ENCODE data around the gene PITX1. TPM values are rescaled to one million over a fixed set of nuclear protein-coding genes. Genes with fewer than 3 reads are reported as not detected.

PITX1 gene
- total RNA-seq, 1 experiment from 2014 or later = 173 TPM

DNA sequence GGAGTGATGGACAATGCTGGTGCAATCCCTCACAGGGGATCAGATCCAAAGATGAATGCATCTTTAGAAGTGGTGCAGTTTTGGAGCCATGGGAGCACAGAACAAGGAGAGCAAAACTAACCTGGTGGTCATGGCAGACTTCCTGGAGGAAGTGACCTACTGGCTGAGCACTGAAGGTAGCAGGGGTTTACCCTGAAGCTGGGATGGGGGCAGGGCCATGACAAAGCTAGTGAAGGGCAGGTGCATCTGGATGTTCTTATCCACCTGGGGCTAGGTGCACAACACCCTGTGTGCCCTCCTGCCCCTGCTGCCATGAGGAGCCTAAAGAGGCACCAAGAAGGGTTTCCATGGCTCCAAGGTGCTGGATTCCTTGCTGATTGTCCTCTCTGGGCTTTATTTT is 11.5 kb upstream of the PITX1 start:
- Histone ChIP-seq H3K27ac (ENCODE audit: low read length) (peak overlapping the region; percentile 88), H4K20me1 (ENCODE audit: insufficient read depth, low read depth, low read length) (no peaks in the 10 kb centered on the region), H3K79me2 (ENCODE audit: low read length) (no peaks in the 10 kb centered on the region), H3K4me2 (ENCODE audit: low read depth, low read length, poor library complexity, severe bottlenecking) (peak overlapping the region; percentile 27), H2AFZ (ENCODE audit: low read length) (no peak overlapping the region), H3K27me3 (ENCODE audit: low read length) (no peaks in the 10 kb centered on the region), H3K36me3 (ENCODE audit: insufficient read depth, low read length) (no peaks in the 10 kb centered on the region), H3K9me3 (ENCODE audit: low read length) (no peaks in the 10 kb centered on the region), H3K9me2 (replicated peaks; ENCODE audit: insufficient read depth, low read length) (no peaks in the 10 kb centered on the region), H3K4me3 (ENCODE audit: low read length) (no peak overlapping the region), H3K4me1 (ENCODE audit: low read length) (peaks cover 92% of the 10 kb centered on the region), H3K9ac (ENCODE audit: low read length) (peak overlapping the region; percentile 53)
- no peak for DNase-seq

DNA sequence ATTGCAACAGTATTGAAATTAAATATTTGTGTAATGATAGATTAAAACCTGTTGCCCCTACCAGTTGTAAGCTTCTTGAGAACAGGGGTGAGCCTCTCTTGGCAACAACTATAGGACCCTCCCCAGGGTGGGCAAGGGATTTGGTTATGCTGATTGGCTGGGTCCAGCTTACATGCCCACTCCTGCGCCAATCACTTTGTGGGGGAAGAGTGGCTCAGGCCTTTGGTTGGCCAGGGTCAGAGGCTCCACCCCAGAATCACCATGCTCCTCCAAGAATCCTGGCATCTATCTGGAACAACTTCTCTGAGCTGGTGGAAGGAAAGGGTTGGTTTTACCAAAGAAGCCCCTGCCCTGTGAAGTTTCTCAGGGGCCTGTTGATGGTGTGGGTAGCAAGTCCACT is 8.6 kb upstream of the PITX1 start:
- H3K27ac ChIP-seq (ENCODE audit: low read length) = peak overlapping the region; percentile 88
- H3K4me1 ChIP-seq (ENCODE audit: low read length) = peaks cover 69% of the 10 kb centered on the region
- no peaks in the 10 kb centered on the region for H3K27me3 ChIP-seq (ENCODE audit: low read length)

DNA sequence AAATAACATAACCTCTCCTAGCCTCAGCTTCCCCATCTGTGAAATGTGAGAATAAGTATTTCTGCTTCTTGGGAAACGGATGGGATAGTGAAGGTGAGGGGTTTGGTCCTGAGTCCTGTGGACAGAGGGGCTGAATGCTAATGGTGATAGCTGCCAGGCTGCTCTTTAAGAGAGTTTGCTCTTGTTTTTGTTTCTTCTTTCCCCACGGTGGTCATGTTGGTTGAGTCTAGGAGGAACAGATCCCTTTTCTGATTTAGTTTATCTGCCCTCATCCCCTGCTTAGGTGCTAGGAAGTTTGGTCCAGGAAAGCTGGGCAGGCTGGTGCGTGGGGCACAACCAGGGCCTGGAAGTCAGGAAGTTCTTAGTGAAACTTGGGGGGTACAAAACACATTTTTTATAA is 7.7 kb upstream of the PITX1 start:
- no peaks in the 10 kb centered on the region for H3K79me2 ChIP-seq (ENCODE audit: low read length)
- peak overlapping the region; percentile 88 for H3K27ac ChIP-seq (ENCODE audit: low read length)
- H3K9me3 ChIP-seq (ENCODE audit: low read length) = no peaks in the 10 kb centered on the region
- peaks cover 69% of the 10 kb centered on the region for H3K4me1 ChIP-seq (ENCODE audit: low read length)
- no peaks in the 10 kb centered on the region for H3K9me2 ChIP-seq (replicated peaks; ENCODE audit: insufficient read depth, low read length)
- peak; percentile 42 for DNase-seq
- H4K20me1 ChIP-seq (ENCODE audit: insufficient read depth, low read depth, low read length) = no peaks in the 10 kb centered on the region
- H3K4me2 ChIP-seq (ENCODE audit: low read depth, low read length, poor library complexity, severe bottlenecking) = peak overlapping the region; percentile 34
- peak overlapping the region; percentile 44 for H3K9ac ChIP-seq (ENCODE audit: low read length)
- H3K36me3 ChIP-seq (ENCODE audit: insufficient read depth, low read length) = no peaks in the 10 kb centered on the region
- H2AFZ ChIP-seq (ENCODE audit: low read length) = no peak overlapping the region
- H3K27me3 ChIP-seq (ENCODE audit: low read length) = no peaks in the 10 kb centered on the region
- no peak overlapping the region for H3K4me3 ChIP-seq (ENCODE audit: low read length)

More for the DNA sequence above, 8.6 kb upstream of the PITX1 start:
- Histone ChIP-seq H4K20me1 (ENCODE audit: insufficient read depth, low read depth, low read length) (no peaks in the 10 kb centered on the region), H3K4me3 (ENCODE audit: low read length) (no peak overlapping the region), H3K9me2 (replicated peaks; ENCODE audit: insufficient read depth, low read length) (no peaks in the 10 kb centered on the region), H3K9ac (ENCODE audit: low read length) (peak overlapping the region; percentile 53), H2AFZ (ENCODE audit: low read length) (peak overlapping the region; percentile 30; the same call in 1 of the 2 replicates), H3K36me3 (ENCODE audit: insufficient read depth, low read length) (no peaks in the 10 kb centered on the region), H3K9me3 (ENCODE audit: low read length) (no peaks in the 10 kb centered on the region), H3K4me2 (ENCODE audit: low read depth, low read length, poor library complexity, severe bottlenecking) (peak overlapping the region; percentile 34), H3K79me2 (ENCODE audit: low read length) (no peaks in the 10 kb centered on the region)
- DNase-seq = peak; percentile 82

DNA sequence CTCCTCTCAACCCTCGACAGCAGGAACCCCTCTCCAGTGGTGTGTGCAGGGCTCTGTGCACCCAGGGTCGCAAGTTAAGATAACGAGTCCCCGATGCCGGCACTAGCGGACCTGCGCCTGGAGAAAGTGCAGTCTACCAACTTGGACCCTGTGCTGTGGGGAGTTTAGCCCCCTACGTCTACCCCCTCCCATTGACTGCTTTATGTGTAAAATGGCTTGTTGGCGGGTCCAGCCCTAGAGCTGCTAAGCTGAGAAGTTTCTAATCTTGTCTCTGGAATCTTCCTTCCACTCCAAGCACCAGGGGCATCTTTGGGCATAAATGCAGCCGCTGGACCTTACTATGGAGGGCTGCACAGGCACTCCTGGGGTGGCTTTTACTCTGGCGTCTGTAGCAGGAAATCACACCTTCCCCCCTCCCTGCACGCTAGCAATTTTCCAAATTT is 7.1 kb upstream of the PITX1 start:
- H3K27me3 ChIP-seq (ENCODE audit: low read length) = no peaks in the 10 kb centered on the region
- H3K27ac ChIP-seq (ENCODE audit: low read length) = peak overlapping the region; percentile 88
- H3K4me1 ChIP-seq (ENCODE audit: low read length) = peaks cover 69% of the 10 kb centered on the region
- no peak overlapping the region; the same call in 1 of the 2 replicates for H3K9ac ChIP-seq (ENCODE audit: low read length)
- H3K36me3 ChIP-seq (ENCODE audit: insufficient read depth, low read length) = no peaks in the 10 kb centered on the region
- no peaks in the 10 kb centered on the region for H3K79me2 ChIP-seq (ENCODE audit: low read length)
- no peak overlapping the region for H2AFZ ChIP-seq (ENCODE audit: low read length)
- no peaks in the 10 kb centered on the region for H3K9me3 ChIP-seq (ENCODE audit: low read length)
- H3K4me2 ChIP-seq (ENCODE audit: low read depth, low read length, poor library complexity, severe bottlenecking) = no peak overlapping the region
- no peaks in the 10 kb centered on the region for H3K9me2 ChIP-seq (replicated peaks; ENCODE audit: insufficient read depth, low read length)
- H3K4me3 ChIP-seq (ENCODE audit: low read length) = no peak overlapping the region
- DNase-seq = no peak
- no peaks in the 10 kb centered on the region for H4K20me1 ChIP-seq (ENCODE audit: insufficient read depth, low read depth, low read length)

DNA sequence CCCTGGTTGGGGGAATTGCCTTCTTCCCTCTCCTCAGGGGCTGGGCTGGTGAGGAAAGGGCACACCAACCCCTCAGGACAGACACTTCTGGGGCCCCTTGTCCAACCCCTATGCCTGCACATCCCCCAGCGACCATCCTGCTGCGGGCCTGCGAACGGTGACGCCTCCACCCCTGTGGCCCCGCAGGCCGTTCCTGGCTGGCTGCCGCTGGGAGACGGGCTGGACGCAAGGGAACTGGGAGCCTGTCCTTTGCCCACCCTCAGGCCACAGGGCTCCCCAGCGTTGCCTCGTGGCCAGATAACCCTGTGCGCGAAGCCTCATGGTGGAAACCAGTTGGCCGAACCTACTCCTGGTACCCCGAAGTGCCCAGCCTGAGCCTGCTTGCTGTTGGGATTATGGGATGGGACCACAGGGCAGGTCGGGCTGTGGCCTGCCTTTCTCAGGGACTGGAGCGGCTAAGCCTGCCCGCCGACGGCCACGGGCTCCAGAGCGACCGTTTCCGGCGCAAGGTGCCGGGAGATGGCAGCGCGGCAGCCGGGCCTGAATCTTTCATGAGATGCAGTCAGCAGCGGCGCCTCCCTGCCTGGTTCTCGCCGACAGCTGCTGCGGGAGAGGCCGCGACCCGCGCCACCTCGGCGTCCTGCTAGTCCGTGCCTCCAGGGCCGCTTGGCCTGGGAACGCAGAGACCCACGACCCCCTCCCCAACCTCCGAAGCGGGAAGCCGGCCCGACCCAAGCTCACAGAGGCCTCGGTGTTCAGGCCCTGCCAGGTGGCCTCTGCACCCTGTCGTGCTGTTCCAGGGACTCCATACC is 6.5 kb upstream of the PITX1 start:
- Histone ChIP-seq H3K27me3 (ENCODE audit: low read length) (no peaks in the 10 kb centered on the region), H4K20me1 (ENCODE audit: insufficient read depth, low read depth, low read length) (no peaks in the 10 kb centered on the region), H3K9me3 (ENCODE audit: low read length) (no peaks in the 10 kb centered on the region), H3K4me3 (ENCODE audit: low read length) (no peak overlapping the region), H3K4me1 (ENCODE audit: low read length) (peaks cover 69% of the 10 kb centered on the region), H2AFZ (ENCODE audit: low read length) (no peak overlapping the region), H3K79me2 (ENCODE audit: low read length) (no peaks in the 10 kb centered on the region), H3K9me2 (replicated peaks; ENCODE audit: insufficient read depth, low read length) (no peaks in the 10 kb centered on the region), H3K36me3 (ENCODE audit: insufficient read depth, low read length) (no peaks in the 10 kb centered on the region), H3K4me2 (ENCODE audit: low read depth, low read length, poor library complexity, severe bottlenecking) (no peak overlapping the region), H3K27ac (ENCODE audit: low read length) (no peak overlapping the region), H3K9ac (ENCODE audit: low read length) (no peak overlapping the region)
- DNase-seq = no peak

DNA sequence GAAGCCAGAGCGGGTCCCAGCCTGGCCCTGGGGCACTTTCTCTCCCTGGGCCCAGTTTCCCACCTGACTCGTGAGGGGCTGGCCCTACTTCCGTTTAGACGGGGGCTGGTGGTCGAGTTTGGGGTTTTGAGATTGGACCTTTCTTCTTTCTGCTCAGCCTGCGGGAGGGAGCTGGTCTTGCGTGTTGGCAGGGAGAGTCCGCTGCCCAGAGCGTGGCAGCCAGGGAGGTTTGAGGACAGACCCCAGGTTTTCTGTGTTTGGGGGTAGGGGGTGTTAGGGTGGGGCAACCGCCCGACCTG is 6.0 kb upstream of the PITX1 start:
- no peaks in the 10 kb centered on the region for H3K36me3 ChIP-seq (ENCODE audit: insufficient read depth, low read length)
- no peaks in the 10 kb centered on the region for H4K20me1 ChIP-seq (ENCODE audit: insufficient read depth, low read depth, low read length)
- peaks cover 5% of the 10 kb centered on the region for H3K79me2 ChIP-seq (ENCODE audit: low read length)
- H3K9me3 ChIP-seq (ENCODE audit: low read length) = no peaks in the 10 kb centered on the region
- H3K9me2 ChIP-seq (replicated peaks; ENCODE audit: insufficient read depth, low read length) = no peaks in the 10 kb centered on the region
- H3K27ac ChIP-seq (ENCODE audit: low read length) = no peak overlapping the region
- no peak overlapping the region for H3K9ac ChIP-seq (ENCODE audit: low read length)
- H2AFZ ChIP-seq (ENCODE audit: low read length) = no peak overlapping the region
- H3K4me3 ChIP-seq (ENCODE audit: low read length) = no peak overlapping the region
- DNase-seq = no peak
- H3K27me3 ChIP-seq (ENCODE audit: low read length) = no peaks in the 10 kb centered on the region
- peaks cover 69% of the 10 kb centered on the region for H3K4me1 ChIP-seq (ENCODE audit: low read length)
- no peak overlapping the region for H3K4me2 ChIP-seq (ENCODE audit: low read depth, low read length, poor library complexity, severe bottlenecking)

DNA sequence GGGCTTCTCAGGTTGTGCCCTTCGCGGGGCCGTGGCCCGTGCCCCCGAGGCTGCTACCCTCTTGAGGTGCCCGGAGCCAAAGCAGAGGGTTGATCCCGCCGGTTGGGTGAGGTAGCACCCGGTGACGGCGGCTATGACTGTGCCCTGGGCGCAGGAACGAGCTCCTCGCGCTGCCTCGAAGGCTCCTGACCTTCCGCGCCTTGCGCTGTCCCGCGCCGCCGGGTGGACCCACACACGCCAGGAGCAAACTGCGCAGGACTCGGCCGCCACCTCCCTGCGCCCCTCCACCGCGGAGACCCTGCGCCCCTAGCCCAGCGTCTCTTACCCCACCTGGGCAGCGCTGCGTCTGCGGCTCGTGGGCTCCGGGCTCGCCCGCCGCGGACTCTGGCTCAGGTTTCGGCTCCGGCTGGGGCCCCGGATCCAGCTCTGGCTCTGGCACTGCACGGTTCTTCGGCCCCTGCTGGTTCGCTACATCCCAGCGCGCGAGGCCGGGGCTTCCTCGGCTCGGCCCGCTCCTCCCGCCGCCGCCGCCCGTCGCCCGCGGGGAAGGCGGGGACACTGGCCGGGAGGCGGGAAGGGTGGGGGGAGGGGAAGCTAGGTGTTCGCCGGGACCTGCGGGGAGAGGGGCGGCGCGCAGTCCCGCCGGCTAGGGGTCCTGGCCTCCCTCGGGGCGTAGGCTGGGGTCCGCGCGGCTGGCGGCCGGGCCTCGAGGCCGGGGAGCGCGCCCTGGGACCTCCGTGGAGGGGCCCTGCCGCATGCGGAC is 5.4 kb upstream of the PITX1 start:
- Histone ChIP-seq H3K27me3 (ENCODE audit: low read length) (no peaks in the 10 kb centered on the region), H3K4me3 (ENCODE audit: low read length) (no peak overlapping the region), H3K4me1 (ENCODE audit: low read length) (peaks cover 69% of the 10 kb centered on the region), H3K36me3 (ENCODE audit: insufficient read depth, low read length) (no peaks in the 10 kb centered on the region), H3K9me3 (ENCODE audit: low read length) (no peaks in the 10 kb centered on the region), H3K27ac (ENCODE audit: low read length) (no peak overlapping the region), H2AFZ (ENCODE audit: low read length) (no peak overlapping the region), H3K9me2 (replicated peaks; ENCODE audit: insufficient read depth, low read length) (no peaks in the 10 kb centered on the region), H3K9ac (ENCODE audit: low read length) (no peak overlapping the region), H4K20me1 (ENCODE audit: insufficient read depth, low read depth, low read length) (no peaks in the 10 kb centered on the region), H3K79me2 (ENCODE audit: low read length) (peaks cover 11% of the 10 kb centered on the region), H3K4me2 (ENCODE audit: low read depth, low read length, poor library complexity, severe bottlenecking) (no peak overlapping the region)
- DNase-seq = no peak

DNA sequence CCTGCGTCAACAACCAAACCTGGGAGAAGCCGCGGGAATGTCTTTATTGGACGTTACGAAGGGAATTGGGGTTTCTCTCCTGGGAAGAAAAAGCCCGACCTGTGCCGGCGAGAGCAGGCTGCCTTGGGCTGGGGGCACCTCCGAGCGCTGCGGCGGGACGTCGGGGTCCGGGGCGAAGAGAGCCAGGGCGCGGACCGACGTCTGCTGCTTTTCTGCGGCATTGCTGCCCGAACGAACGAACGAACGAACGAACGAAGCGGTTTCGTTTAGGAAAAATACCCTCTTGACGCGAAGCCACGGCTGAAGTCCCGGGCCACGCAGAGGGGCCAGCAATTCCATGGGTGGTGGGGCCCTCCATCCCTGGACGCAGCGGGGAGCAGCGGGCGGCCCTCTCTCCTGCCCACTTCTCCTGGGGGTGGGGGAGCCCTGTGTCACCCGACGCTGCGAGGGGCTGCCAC is 4.8 kb upstream of the PITX1 start:
- Histone ChIP-seq H3K4me3 (ENCODE audit: low read length) (no peak overlapping the region), H3K27me3 (ENCODE audit: low read length) (no peaks in the 10 kb centered on the region), H3K9ac (ENCODE audit: low read length) (no peak overlapping the region), H3K79me2 (ENCODE audit: low read length) (peaks cover 12% of the 10 kb centered on the region), H2AFZ (ENCODE audit: low read length) (no peak overlapping the region), H3K27ac (ENCODE audit: low read length) (no peak overlapping the region), H3K4me2 (ENCODE audit: low read depth, low read length, poor library complexity, severe bottlenecking) (no peak overlapping the region), H3K9me2 (replicated peaks; ENCODE audit: insufficient read depth, low read length) (no peaks in the 10 kb centered on the region), H3K4me1 (ENCODE audit: low read length) (peaks cover 65% of the 10 kb centered on the region), H3K36me3 (ENCODE audit: insufficient read depth, low read length) (no peaks in the 10 kb centered on the region), H4K20me1 (ENCODE audit: insufficient read depth, low read depth, low read length) (no peaks in the 10 kb centered on the region), H3K9me3 (ENCODE audit: low read length) (no peaks in the 10 kb centered on the region)
- DNase-seq = no peak
